HFF-Myc (cell line): ENCODE data around the gene PTPN3.
A peak's percentile ranks its signal among the peaks of the same experiment; 100 is the strongest.

ENCODE experiments used
- DNase-seq: peaks from one replicate; pipeline ENCODE4 v3.0.0-alpha.2; 2011; ENCODE audit warnings: low read depth; ENCODE audit errors: extremely low read depth
- H3K4me3 ChIP-seq: replicated peaks from 2 replicates; pipeline ENCODE4 v1.5.1; 2011; ENCODE audit warnings: low read depth, mild to moderate bottlenecking, control low read depth, low read length
- TF ChIP-seq, protein P1 (sequence below): IDR thresholded peaks from 2 replicates; pipeline ENCODE4 v1.5.1; 2012; ENCODE audit warnings: mild to moderate bottlenecking, low read depth, low read length, control low read depth; ENCODE audit errors: missing control alignments

The PTPN3 gene

DNA sequence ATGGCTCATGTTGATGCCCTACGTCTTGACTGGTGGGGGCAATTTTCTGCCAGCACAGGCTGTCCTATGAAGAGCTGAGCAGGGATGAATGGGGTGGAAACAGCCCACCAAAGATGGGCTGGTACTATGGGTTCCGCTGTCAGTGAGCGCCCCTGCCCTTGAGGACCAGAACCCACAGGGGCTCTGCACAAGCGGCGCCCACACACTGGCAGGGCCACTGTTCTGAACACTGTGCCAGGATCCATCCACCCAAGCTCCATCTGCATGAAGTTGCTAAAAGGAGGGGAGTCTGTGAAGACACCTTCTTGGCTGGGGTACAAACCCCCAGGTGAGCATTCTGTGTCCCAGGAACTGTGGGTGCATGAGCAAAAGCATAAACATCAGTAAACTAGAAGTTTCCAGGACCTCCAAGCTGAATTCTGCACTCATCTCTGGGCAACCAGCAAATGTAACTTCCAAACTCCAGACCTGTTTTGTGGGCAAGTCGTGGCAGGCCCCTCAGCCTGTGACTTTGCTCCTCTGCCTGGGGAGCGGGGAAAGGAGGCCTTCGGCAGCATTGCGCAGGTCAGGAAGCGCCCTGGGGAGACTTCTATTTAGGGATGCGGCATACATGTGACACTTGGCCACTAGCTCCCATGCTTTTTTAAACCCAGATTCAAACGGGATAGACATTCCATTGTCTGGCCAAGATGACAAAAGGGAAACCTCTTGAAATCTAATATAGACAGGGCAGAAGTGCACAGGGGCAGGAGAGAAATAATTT lies 48.9 kb downstream of the PTPN3 start:
- DNase-seq, result no peak
- TF ChIP-seq, protein P1, sequence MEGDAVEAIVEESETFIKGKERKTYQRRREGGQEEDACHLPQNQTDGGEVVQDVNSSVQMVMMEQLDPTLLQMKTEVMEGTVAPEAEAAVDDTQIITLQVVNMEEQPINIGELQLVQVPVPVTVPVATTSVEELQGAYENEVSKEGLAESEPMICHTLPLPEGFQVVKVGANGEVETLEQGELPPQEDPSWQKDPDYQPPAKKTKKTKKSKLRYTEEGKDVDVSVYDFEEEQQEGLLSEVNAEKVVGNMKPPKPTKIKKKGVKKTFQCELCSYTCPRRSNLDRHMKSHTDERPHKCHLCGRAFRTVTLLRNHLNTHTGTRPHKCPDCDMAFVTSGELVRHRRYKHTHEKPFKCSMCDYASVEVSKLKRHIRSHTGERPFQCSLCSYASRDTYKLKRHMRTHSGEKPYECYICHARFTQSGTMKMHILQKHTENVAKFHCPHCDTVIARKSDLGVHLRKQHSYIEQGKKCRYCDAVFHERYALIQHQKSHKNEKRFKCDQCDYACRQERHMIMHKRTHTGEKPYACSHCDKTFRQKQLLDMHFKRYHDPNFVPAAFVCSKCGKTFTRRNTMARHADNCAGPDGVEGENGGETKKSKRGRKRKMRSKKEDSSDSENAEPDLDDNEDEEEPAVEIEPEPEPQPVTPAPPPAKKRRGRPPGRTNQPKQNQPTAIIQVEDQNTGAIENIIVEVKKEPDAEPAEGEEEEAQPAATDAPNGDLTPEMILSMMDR, result no peak
- no peak overlapping the region for H3K4me3 ChIP-seq

DNA sequence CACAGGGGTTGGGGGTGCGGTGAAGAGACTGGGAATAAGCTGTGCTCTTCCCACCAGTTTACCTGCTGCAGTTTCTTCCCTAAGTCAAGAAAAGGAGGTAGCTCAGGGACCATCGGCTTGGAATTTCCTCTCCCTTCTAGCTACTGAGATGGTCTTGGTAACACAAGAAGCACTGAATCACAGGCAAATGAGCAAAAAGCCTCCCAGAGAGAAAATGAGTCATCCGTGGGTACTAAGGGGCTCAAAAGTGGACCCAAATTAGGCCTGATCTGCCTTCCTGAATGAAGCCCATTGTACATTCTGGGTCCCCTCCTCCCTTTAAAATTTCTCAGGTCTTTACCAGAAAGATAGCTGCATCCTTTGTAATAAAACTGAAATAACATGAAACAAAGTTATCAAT lies 49.9 kb downstream of the PTPN3 start:
- H3K4me3 ChIP-seq, result no peak overlapping the region
- TF ChIP-seq, protein P1, result no peak
- no peak for DNase-seq

DNA sequence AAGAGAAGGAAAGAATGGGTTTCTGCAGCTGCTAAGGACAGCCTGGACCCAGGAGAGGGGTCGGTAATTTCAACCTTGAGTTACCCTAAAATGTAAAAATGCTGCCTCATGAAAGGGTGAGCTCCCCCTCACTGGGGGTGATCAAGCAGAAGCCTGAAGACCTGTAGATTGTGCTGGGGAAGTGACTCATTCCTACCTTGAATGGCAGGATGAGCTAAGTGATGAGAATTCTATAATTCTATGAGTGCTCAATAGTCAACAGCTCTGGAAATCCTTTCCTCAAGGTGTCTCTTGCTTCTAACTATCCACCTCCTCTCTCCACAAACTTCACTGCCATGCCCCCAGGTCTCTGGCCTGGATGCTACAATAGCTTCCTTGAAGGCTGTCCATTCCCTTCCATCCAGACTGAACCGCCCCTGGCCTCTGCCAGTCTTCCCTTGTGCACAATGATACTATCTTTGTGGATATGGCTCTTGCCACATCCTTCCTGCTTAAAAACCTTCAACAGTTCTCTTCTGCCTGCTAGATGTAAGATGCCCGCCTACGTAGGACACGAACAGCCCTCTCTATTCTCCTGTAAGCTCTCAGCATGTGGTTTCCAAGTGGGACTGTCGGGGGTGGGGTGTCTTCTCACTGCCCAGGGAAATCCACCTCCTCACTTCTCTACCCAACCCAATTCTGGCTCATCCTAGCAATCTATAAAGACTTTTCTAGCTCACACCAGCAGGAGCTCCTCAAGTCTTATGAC lies 50.6 kb downstream of the PTPN3 start:
- DNase-seq, result no peak
- no peak overlapping the region for H3K4me3 ChIP-seq
- TF ChIP-seq, protein P1, result no peak

DNA sequence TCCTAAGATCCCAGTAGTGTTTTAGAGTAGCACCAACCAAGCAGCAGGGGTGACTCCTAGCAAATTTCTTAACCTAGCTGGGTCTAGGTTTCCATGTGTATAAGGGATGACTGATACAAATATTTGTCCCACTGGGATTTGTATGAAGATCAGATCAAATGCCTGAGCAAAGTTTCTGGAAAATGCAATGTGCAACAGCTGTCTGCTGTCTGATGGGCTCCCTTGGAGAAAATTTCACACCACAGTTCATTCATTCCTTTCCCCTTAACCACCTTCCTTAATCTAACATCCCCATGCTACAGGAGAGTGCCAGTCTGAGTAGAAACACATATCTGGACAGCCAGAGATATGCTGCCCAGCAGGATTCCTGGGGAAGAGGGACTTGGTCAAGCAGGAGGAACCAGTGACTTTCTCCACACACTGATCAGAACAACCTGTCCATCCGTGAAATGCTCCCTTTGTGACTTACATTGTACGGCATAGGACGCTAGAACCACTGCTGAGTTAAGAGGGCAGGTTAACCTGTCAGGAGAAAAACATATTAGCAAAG lies 53.3 kb downstream of the PTPN3 start:
- no peak for DNase-seq
- TF ChIP-seq, protein P1, result no peak
- H3K4me3 ChIP-seq, result no peak overlapping the region

DNA sequence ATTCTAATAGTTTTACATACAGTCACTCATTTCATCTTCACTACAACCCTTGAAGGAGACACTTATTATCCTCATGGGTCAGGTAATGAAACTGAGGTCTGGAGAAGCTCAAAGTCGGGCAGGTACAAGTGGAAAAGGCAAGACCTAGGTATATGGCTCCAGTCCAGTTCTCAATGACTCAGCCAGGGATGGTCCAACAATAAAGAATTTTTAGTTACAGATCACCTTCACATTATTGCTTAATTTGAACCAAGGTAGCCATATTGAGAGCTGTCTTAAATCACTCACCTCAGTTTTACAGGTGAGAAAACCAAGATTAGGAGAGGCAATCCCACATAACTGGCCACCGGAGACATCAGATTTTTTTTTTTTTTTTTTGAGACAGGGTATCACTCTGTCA lies 55.4 kb downstream of the PTPN3 start:
- no peak for DNase-seq
- TF ChIP-seq, protein P1, result no peak

DNA sequence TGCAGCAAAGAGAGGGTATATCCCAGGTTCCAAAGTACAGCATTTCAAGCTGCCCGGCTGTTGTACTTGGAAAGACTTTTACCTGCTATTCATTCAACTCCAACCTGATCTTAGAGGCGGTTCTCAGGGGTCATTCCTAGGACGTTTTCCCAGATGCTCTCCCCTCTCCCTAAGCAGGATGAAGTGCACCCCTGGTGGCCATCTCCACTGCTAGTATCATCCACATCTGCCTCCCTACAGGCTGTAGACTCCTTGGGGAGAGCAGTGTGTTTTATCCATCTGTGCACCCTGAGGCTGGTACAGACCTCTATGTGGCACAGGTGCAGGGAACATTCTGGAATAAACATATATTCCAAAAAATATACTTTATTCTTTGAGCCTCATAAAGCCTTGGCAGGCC lies 56.8 kb downstream of the PTPN3 start:
- no peak overlapping the region for H3K4me3 ChIP-seq
- TF ChIP-seq, protein P1, result peak; percentile 45
- no peak for DNase-seq

More for the DNA sequence above, 55.4 kb downstream of the PTPN3 start:
- no peak overlapping the region for H3K4me3 ChIP-seq
